RWPE1 (cell line): ENCODE results near the gene ZDHHC8.

Experiments
- CTCF ChIA-PET: fragments of 350-600 bp; sonication (Branson Sonifier 250); formaldehyde crosslinking; extraction: SDS; loops from one replicate; lab custom pipeline; 2021; lab: Yijun Ruan, JAX
- POLR2A ChIA-PET: fragments of 400-600 bp; formaldehyde crosslinking; extraction: SDS; loops from one replicate; lab custom pipeline; 2020; ENCODE audit warnings: antibody characterized with exemption; ENCODE audit not compliant: low non-redundant PET; lab: Yijun Ruan, JAX
- DNase-seq: peaks from one replicate; pipeline ENCODE4 v3.0.0; 2012; ENCODE audit warnings: low spot score
- H3K27ac ChIP-seq: fragments of 450-650 bp; 2 replicates; pipeline ENCODE4 v1.5.1; 2017
- CTCF ChIP-seq: fragments of 450-650 bp; conservative IDR thresholded peaks from 2 replicates; pipeline ENCODE4 v1.5.1; 2017; ENCODE audit warnings: low read depth, mild to moderate bottlenecking

ZDHHC8 gene

GRCh38 chr22:20106205-20106848, 25.3 kb upstream of the ZDHHC8 start:
- no peak for TF ChIP-seq CTCF
- DNase-seq = no peak
- H3K27ac ChIP-seq = peak overlapping the region; percentile 87
- POLR2A ChIA-PET = no interaction called here
- CTCF ChIA-PET = interaction anchor here (0.6 kb wide), 1 partner anchor 149 kb away, joined by 3 read pairs; no protein-coding TSS in a partner anchor

GRCh38 chr22:20106849-20107237, 24.8 kb upstream of the ZDHHC8 start:
- no peak for TF ChIP-seq CTCF
- no peak for DNase-seq
- peak overlapping the region; percentile 87 for H3K27ac ChIP-seq
- ChIA-PET POLR2A (interaction anchor here (0.5 kb wide), 1 partner anchor 148 kb away, joined by 3 read pairs; no protein-coding TSS in a partner anchor), CTCF (no interaction called here)

DNA sequence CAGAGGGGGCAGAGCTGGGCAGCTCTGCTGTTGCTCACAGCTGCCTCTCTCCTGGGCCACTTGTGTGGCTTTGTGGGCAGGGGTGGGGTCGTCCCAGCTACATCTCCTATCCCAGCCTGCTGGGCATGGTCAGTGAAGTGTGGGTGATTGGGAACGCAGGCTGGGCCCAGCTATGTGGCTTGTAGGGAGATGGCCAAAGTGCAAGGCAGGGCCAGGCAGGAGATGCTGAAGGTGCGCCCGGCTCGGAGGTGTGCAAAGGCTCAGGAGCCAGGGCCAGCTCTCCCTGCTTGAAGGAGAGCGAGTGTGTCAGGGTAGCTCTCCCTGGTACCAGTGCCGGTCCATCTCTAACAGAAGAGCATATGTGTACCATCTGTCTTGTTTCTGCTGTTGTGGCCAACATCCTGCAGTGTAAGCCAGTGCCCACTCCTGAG, 24.1 kb upstream of the ZDHHC8 start:
- ChIA-PET POLR2A (interaction anchor here (0.5 kb wide), 1 partner anchor 149 kb away, joined by 3 read pairs; no protein-coding TSS in a partner anchor), CTCF (no interaction called here)
- H3K27ac ChIP-seq = peak overlapping the region; percentile 87
- TF ChIP-seq CTCF = no peak
- DNase-seq = no peak

DNA sequence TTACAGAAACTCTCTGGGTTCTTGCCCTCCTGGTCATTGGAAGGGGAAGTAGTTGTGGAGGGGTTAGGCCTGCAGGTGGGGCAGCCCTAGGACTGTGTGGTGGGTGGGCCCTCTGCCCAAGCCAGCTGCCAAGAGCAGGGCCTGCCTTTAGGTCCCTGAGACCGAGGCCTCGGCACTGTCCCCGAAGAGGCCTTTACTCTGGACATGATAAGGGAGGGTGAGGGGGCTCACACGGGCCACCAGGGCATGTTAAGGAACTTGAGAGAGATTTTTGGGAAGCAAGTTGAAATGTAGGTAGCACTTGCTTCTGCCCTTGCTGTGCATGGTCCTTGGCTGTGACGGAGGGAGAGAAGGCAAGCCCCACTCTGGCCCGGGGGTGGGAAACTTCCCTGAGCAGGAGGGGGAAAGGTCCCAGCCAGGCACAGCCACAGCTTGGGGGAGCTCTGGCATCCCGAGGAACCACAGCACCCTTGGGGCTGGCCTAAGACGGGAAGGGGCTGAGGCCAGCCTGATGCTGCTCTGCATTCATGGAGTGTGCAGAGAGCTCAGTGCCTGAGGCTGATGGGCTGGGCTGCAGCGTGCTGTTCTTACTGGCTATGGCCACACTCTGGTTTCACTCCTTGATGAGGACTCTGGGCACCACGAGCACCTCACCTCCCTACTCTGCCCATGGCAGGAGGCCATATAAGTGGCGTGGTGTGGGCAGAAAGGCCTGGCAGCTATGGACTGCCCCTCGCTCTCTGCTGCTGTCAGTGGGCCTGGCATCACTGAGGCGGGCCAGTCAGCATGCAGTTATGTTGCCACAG, 23.4 kb upstream of the ZDHHC8 start:
- ChIA-PET CTCF (no interaction called here), POLR2A (no interaction called here)
- DNase-seq = no peak
- H3K27ac ChIP-seq = peak overlapping the region; percentile 87
- no peak for TF ChIP-seq CTCF

- peak overlapping the region; percentile 87 for H3K27ac ChIP-seq
- TF ChIP-seq CTCF = no peak
- ChIA-PET CTCF (no interaction called here), POLR2A (no interaction called here)
- no peak for DNase-seq
These were observed 22.8 kb upstream of the ZDHHC8 start for GRCh38 chr22:20108757-20109230.
